C4-2B (cell line): Measurements from ENCODE around the gene PIWIL4.

Source experiments
- H3K27ac ChIP-seq: fragments of 450-650 bp; 2 replicates; pipeline ENCODE4 v1.5.1; 2017
- ZFX ChIP-seq: fragments of 450-650 bp; IDR thresholded peaks from 2 replicates; pipeline ENCODE4 v1.6.1; 2017
- TF ChIP-seq, protein P1 (sequence below): fragments of 450-650 bp; conservative IDR thresholded peaks from 2 replicates; pipeline ENCODE4 v1.5.1; 2017; ENCODE audit warnings: mild to moderate bottlenecking

The PIWIL4 gene

DNA sequence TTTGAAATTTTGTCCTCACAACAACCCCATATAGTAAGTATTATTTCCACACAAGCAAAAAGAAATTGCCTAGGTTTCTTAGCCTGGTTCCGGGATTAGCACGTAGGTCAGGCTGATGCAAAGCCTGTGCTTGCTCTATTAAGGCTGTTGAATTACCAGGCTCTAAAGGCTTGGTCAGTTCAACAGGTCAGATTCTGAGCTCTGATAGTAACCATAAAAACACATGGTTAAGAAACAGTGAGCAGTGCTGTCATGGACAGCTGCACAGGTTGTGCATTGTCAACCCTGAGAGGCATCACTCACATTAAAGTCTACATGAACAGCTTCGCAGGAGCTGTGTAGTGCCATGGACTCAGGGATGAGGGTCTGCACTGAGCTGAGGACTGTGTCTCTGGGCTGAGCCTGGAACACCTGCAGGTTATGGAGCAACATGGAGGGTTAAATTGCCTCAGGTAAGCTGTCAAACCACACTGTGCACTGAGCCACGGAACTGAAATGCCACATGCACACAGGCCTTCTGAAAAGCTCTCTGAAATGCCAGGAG, 98.0 kb downstream of the PIWIL4 start:
- TF ChIP-seq ZFX = no peak
- TF ChIP-seq, protein P1, sequence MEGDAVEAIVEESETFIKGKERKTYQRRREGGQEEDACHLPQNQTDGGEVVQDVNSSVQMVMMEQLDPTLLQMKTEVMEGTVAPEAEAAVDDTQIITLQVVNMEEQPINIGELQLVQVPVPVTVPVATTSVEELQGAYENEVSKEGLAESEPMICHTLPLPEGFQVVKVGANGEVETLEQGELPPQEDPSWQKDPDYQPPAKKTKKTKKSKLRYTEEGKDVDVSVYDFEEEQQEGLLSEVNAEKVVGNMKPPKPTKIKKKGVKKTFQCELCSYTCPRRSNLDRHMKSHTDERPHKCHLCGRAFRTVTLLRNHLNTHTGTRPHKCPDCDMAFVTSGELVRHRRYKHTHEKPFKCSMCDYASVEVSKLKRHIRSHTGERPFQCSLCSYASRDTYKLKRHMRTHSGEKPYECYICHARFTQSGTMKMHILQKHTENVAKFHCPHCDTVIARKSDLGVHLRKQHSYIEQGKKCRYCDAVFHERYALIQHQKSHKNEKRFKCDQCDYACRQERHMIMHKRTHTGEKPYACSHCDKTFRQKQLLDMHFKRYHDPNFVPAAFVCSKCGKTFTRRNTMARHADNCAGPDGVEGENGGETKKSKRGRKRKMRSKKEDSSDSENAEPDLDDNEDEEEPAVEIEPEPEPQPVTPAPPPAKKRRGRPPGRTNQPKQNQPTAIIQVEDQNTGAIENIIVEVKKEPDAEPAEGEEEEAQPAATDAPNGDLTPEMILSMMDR = no peak
- no peak overlapping the region for H3K27ac ChIP-seq

DNA sequence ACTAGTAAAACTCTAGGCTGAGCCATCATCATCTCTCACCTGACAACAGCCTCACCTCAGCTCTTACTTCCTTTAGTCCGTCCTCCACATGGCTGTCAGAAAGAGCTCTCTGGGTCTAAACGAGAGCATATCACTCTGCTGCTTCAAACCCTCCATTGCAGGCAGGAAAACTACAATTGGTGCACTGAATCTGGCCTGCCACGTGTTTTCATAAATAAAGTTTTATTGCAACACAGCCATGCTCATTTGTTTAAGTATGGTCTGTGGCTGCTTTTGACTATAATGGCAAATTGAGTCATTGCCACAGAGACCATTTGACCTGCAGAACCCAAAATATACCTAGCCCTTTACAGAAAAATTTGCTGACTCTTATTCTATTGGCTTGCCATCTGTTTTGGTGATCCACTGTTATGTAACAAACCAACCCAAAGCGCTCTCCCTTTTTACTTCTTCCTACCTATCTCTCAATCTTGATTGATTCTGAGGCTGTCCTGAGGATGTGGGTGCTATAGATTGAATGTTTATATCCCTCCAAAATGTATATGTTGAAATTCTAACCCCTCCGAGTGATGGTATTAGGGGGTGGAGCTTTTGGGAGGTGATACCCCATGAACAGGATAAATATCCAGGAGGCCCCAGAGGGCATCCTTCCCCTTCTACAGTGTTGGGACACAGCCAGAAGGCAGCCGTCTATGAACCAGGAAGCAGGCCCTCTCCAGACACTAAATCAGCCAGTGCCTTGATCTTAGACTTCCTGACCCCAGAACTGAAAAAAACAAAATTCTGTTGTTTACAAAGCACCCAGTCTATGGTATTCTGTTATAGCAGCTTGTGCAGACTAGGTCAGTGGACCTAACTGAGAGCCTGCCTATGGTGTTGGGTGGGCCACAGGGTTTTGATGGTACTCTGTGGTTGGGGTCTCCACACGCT, 99.9 kb downstream of the PIWIL4 start:
- no peak overlapping the region for H3K27ac ChIP-seq
- no peak for TF ChIP-seq ZFX
- TF ChIP-seq, protein P1 = no peak

DNA sequence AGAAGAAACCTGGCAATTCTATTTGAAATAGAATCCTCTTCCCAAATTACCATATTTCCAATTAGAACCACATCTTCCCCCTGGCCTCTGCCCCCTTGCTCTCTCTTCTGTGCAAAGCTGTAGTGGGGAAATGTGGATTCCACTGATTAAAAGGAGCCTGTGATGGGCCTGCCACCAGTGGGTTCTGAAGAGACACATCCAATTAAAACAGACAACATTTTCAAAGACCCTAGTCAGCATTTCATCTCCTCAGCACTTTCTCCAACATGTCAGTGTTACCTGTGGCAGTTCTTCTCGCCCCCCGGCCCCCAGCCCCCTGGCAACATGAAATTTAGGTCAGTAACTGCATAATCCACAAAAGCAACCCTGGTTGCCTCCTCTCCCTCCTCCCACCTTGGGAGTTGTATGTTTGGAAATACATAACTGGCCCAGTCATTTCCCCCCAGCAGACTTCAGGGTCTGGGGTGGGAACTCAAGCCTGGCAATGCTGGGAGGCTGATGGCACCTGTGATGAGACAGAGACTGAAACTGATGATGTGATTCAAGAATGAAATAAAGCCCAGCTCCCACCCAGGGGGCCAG, 101.1 kb downstream of the PIWIL4 start:
- TF ChIP-seq, protein P1 = no peak
- TF ChIP-seq ZFX = no peak
- no peak overlapping the region for H3K27ac ChIP-seq

DNA sequence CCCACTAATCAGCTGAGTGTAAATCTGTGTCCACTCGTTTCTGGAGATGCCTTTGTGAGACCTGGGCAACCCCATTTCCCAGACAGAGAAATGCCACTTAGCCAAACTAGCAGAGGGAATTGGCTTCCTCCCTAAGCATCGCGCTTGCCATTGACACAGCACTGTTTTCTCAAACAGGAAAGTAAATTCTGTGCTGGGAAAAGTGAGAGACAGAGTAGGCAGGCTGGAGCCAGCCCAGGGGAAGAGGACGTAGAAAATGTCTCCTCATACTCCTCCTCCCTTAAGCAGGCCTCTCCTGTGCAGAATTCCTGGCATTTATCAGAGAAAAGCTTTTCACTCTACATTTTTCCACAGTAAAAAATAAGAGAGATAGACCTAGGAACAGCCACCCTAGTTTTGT, 101.9 kb downstream of the PIWIL4 start:
- no peak for TF ChIP-seq ZFX
- TF ChIP-seq, protein P1 = no peak

More for the DNA sequence above, 101.9 kb downstream of the PIWIL4 start:
- H3K27ac ChIP-seq = no peak overlapping the region
